GOT3 (cell line): ENCODE data around the gene COG8.
"Not testable (repeated sequence)": the region's sequence is repeated elsewhere in the genome, so short reads cannot be mapped to it uniquely, and the experiment has no call there.

Source experiments
- DNase-seq: peaks from one replicate; lab custom pipeline; 2025; ENCODE audit warnings: mixed read lengths; lab: John Stamatoyannopoulos, UW

Gene COG8

DNA sequence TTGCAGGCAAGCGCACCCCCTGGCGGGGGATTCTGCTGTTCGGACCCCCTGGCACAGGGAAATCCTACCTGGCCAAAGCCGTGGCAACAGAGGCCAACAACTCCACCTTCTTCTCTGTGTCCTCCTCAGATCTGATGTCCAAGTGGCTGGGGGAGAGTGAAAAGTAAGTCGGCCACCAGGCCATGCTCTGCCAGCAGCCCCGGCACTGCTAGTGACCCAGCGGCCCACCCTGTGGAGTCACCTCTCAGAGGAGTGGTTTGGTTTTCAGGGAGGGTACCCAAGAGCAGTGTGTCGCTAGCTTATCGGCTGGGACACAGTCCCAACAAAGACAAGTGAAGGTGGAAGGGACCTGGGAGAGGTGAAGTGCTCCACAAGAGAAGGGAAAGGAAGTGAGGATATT, 20.0 kb downstream of the COG8 start:
- no peak for DNase-seq

DNA sequence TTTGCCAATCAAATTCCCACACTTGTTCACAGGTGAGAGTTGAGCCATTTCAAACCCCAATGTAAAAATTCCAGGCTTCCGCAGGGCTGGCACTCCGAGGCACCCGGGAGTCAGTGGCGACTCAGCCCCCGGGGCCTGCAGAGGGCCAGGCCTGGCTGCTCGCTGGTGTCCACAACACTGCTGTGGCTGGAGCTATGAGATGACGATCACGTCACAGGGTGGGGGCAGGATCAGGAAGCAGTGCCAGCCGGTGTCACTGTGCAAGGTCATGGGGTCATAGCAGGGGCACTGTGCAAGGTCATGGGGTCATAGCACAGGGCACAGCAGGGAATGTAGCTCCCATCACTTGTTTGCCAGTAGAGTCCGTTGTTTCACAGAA, 20.5 kb downstream of the COG8 start:
- no peak for DNase-seq

DNA sequence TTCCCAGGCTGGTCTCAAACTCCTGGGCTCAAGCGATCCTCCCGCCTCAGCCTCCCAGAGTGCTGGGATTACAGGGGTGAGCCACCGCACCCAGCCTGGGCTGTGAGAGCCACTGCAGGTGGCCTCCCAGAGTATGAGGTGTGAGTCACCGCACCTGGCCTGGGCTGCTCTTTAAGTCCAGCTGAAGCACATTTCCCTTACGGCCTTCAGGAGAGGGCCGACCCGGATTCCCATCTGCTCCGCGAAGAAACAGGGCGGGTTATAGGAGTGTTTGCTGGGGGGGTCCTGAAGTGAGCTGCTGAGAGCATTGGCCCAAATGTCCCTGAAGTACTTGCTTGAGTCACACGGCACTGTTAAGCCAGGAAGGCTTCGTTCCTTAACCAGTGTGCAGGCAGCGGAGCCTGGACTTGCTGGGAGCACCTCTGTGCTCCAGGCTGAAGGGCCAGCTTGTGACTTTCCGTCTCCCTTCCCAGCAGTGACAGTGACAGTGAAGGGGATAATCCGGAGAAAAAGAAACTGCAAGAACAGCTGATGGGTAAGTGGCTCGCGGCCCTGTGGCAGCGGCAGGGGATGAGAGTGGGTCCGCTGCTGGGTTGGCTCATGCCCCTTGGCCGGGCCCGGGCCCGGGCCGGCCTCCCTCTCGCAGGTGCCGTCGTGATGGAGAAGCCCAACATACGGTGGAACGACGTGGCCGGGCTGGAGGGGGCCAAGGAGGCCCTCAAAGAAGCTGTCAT, 21.0 kb downstream of the COG8 start:
- no peak for DNase-seq

DNA sequence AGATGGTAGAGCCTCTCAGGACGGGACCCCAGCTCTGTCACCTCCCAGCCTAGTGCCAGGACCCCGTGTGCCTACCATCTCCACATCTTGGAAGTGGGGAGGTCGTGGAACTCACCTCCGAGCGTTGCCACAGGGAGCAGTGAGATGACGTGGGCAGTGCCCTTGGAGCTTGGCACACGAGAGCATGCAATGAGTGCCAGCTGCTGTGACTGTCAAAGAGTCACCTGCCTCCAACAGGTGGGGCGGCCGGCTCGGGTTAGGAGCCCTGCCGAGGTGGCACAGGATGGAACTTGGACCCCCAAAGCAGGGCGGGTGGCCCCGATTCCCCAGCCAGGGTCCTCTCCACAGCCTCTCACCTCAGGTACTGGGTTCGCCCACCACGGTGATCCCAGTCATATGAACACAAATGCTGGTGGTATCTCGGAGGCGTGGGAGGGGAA, 22.7 kb downstream of the COG8 start:
- DNase-seq = no peak

DNA sequence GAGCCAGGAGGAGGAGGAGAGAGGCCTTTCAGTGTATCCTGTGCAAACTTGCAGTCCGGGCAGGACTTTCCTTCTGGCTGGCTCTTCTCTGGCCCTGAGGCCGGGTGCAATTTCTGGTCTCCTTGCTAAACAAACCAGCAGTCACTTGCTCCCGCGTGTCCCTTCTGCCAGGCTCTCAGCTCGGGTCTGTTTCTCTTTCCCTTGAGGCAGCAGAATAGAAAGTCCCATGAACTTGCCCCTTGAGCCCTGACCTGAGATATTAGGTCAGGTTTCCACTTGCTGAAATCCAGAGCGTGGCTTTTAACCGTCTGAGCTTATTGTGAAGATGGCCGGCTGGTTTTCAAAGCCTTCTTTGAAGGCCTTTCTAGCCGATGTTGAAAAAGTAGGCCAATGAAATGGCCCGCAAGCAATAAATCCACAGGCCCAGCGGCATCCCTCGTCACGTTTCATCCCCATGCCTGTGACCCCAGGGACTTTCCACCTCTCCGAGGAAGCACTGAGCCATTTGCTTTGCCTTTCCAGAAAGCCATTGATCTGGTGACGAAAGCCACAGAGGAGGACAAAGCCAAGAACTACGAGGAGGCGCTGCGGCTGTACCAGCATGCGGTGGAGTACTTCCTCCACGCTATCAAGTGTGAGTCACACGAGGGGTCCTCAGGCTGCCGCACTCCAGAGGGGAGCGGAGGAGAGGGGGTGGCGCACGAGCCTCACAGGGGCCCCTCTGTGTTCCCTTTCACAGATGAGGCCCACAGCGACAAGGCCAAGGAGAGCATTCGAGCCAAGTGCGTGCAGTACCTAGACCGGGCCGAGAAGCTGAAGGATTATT, 23.7 kb downstream of the COG8 start:
- no peak for DNase-seq

DNA sequence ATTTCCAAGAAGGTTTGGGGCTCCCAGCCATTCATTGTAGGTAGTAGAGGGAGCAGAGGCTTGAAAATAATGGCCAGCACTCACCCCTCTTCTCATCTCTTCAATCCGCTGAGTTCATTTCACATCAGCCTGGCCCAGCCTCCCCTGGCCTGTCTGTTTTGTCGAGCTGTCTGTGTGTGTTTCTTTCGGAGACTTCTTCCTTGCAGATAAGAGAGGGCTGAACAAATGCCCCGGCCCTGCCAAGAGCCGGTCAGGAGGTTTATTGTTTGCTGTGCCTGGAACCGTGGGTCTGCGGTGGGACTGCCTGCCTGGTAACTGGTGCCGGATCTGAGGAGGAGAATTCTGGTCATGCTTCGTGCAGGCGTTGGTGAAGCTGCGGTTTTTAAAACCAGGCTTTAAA, 24.8 kb downstream of the COG8 start:
- DNase-seq = no peak

DNA sequence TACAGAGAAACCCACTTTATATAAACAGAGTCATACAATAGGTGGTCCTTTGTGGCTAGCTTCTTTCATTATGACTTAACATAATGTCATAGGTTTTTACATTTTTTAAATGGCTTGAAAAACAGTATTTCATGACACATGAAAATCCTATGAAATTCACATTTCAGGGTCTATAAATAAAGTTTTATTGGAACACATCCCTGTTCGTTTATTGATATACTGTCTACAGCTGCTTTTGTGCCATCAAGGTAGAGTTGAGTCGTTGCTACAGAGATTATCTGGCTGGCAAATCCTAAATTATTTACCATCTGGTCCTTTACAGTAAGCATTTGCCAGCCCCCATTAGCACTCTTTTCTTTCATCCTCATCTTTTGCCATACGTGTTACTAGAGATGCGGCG, 25.9 kb downstream of the COG8 start:
- DNase-seq = no peak

DNA sequence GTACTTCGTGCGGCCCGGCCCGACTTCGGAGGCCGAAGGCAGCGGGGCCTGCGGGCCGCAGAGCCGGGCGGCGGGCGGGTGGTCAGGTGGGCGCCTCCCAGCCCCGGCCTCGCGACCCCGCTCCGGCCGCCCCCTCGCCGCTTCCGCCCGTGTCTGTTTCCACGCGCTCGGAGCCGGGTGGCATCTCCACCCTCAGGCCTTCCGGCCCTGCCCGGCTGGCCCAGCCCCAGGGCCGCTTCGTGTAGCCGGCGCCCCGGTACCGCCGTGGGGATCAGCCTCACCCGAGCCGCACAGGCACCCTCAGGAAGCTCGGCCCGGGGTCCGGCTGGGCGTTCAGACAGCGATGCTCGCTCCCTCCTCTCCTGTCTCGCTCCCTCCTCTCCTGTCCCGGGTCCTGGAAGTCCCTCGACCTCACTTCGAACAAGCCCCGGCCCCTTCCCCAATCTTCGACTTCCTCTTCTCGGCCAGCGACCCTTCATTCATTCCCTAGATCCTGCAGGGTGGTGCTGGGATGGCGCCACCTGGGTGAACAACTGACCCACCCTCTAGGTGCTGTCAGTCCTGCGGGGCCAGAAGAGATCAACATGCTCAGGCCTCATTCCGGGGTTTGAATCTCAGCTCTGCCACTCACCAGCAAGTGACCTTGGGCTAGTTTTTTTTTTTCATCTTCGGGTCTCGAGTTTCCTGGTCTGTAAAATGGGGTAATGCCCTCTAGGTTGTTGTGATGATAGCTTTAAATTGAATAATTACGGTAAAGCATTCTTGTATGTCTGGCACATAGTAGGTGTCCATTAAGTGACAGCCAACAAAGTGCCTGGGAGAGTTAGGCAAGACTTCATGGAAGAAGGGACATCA, 27.6 kb downstream of the COG8 start:
- no peak for DNase-seq

DNA sequence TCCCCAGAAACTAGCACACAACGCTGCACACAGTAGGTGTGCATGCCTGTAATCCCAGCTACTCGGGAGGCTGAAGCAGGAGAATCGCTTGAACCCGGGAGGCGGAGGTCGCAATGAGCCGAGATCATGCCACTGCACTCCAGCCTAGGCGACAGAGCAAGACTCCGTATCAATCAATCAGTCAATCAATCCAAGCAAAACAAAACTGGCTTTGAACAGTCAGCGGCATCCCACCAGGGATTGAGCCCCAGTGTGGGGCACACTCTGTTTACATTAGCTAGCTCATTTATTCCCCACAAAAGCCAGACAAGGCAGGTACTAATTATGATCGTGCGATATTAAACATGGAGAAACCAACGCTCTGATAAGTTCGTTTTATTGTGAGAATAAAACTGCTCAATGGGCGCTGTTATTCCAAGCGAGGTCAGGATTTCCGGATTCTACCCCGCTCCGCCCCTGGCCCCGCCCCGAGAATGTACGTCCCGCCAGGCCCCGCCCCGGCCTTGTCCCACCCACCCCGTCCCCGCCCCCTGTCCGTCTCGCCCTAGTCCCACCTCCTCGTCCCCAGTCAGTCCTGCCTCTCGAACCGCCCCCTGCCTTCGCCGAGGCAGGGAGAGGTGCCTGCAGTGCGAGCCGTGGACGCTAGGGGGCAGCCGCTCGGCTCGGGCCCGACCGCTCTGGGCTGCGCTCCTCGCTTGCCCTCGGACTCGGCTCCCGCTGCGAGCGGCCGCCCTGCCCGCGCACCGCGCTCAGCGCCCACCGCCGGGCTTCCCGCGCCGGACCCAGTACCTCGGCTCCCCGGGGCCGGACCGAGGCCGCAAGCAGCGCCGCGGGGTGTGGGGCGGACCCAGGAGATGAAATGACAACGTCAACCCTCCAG, 28.5 kb downstream of the COG8 start, which contains the start of gene VPS4A:
Gene VPS4A (plus strand): TSS at position 698 of the 880 bp plus-strand sequence. CDS start 162 bp downstream, at position 860.
- DNase-seq = peak; percentile 91

DNA sequence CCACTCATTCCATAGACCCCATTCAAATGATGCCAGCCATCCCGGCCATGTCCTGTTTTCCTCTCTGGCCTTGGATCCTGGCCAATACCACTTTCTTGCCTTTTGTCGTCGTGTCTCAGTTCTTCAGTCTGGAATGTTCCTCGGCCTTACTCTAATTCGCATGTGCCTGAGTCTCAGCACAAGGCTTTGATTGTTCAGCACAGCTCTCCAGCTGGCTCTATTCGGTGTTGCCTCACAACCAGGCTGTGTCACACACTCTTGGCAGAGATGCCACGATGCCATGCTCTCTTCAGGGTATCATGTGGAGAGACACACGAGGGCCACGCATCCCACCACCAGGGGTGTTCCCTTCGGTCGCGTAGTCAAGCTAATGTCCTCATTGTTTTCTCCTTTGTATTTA, 30.0 kb downstream of the COG8 start:
- DNase-seq = no peak

DNA sequence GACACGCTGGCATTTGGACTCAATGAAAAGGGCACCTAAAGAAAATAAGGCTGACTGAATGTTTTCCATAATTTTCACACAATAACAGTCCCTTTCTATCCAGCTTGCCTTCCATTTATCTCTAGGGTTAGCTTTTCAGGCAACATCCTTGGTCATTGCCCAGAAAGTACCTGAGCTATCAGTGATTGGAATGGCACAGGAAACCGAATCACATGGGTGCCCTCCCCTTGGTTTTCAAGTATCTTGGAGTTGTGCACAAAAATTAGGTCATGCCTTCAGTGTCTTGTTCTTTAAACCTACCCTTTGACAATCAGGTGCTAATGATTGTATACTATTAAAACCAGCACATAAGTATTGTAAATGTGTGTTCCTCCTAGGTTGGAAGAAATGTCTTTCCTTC, 31.5 kb downstream of the COG8 start:
- DNase-seq = no peak

DNA sequence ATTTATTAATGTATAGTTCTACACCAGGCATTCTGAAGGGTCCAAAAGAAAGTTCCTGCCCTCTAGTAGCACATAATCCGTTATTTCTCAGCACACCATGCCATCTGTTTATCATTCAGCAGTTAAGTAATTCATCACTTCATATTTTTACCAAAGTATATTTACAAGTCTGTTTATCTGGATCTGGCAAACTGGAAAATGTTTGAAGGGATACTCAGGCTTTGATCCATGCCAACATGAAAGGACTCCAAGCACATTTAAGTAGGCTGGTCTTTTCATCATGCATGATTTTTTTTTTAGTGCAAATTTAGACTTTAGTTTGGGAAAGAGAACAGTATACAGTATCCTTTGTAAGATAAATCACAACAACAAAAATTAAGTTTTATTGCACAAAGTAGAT, 32.3 kb downstream of the COG8 start:
- no peak for DNase-seq

DNA sequence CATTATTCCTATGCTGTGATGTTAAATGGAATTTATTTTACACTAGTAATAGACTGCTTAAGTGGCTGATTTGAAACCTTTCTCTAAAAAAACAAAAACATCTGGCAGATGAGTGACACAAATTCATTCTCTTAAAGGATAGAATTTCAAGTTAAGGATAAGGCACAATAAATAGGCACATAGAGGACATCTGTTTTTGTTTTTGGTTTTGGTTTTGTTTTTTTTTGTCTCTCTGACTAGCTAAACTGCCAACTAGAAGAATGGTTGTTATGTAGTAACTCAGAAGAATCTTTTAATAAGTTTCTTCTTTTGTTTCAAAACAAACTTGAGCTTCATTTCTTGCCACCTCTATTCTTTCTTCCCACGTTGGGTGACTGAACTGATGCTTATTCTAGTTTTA, 33.3 kb downstream of the COG8 start:
- no peak for DNase-seq

DNA sequence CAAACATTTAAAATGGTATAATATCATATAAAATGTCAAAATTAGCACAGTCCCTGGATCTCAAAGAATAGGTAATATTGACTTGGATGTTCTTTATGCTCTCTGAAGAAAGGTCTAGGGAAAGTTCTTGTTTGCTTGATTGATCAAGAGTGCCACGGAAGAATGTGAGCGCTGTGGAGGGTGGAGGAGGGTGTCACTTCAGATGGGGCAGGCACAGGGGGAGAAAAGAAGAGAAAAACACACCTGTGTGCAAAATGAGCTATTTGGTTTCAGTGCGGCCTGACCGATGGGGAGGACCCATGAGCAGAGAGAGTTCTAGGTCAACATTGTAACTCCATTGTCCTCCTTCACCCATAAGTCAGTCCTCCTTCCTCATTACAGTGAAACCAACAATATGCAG, 37.1 kb downstream of the COG8 start:
- no peak for DNase-seq

DNA sequence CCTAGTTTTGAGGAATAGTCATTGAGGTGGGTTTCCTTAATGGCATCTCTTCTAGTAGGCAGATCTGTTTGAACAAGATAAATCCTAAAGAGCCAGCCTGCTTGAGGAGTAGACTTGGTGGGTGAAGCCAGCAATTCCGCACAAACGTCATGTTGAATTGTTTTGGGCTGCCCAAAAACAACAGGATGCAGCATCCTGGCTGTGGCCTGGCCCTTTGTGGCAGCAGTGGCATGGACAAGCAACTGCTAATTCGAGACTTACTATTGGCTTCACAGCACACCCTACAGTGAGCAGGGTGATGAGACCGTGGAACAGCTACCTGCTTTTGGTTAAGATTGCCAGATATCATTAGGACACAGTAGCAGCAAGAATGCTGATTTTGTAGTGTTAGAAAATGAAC, 37.5 kb downstream of the COG8 start:
- DNase-seq = no peak

DNA sequence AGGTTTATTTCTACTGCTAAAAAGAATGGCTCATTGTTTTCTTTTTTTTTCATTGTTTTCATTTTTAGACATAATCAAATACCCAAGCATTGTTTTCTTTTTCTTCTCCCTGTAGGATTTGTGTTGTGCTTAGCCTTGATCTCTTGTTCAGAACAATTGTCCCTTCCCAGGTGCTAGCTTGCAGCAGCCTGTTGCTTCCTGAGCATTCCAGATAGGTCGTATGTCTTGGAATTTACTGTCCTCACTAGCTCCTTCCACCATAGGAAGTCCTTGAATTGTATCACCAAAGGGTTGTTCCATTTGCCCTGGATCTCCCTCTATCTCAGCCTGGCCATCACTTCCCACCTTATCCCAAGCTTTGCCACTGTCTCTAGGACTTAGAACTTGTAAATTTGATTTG, 38.2 kb downstream of the COG8 start:
- no peak for DNase-seq

DNA sequence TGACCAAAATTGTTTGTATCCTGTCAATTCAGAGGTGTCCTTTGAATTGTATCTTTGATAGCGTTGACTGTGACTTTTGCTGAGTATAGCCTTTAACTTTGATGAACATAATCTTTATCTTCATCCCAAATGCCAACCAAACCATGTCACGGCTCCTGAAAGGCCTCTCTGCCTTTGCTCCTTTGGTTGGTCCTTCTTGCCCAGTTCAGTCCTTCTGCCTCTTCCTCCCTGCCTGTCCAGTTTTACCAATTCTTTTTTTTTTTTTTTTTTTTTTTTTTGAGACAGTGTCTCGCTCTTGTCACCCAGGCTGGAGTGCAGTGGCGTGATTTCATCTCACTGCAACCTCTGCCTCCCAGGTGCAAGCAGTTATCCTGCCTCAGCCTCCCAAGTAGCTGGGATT, 41.1 kb downstream of the COG8 start:
- DNase-seq = no peak

DNA sequence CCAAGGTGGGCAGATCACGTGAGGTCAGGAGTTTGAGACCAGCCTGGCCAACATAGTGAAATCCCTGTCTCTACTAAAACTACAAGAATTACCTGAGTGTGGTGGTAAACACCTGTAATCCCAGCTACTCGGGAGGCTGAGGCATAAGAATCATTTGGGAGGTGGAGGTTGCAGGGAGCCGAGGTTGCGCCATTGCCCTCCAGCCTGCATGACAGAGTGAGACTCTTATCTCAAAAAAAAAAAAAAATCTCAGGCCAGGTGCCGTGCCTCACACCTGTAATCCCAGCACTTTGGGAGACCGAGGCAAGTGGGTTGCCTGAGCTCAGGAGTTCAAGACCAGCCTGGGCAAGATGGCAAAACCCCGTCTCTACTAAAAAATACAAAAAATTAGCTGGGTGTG, 42.6 kb downstream of the COG8 start:
- DNase-seq = not testable (repeated sequence)

DNA sequence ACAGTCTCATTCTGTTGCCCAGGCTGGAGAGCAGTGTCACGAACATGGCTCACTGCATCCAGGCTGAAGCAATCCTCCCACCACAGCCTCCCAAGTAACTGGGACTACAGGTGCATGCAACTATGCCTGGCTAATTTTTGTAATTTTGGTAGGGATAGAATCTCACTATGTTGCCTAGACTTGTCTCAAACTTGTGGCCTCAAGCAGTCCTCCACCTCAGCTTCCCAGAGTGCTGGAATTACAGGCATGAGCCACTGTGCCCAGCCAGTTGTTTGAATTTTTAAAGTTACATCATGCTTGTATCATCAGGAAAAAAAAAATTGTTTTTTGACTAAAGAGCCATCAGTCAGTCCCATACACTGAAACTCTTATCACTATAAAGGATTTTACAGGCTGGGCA, 45.3 kb downstream of the COG8 start:
- DNase-seq = no peak

DNA sequence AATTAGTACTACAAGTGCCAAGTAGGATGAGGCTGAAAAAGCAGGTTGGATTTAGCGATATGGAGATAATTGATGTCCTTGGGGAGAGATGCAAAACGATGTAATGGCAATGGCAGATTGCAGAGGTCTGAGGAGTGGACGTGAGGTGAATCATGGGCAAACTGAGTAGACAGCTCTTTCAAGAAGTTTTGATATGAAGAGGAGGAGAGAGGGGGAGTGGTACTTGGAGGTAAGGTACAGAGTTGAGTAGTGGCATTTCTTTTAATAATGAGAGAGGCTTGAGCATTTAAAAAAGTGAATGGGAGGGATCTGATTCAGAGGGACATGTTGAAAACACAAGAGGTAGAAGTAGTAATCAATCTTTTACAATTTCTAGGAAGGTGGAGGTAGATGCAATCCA, 46.0 kb downstream of the COG8 start:
- DNase-seq = no peak

DNA sequence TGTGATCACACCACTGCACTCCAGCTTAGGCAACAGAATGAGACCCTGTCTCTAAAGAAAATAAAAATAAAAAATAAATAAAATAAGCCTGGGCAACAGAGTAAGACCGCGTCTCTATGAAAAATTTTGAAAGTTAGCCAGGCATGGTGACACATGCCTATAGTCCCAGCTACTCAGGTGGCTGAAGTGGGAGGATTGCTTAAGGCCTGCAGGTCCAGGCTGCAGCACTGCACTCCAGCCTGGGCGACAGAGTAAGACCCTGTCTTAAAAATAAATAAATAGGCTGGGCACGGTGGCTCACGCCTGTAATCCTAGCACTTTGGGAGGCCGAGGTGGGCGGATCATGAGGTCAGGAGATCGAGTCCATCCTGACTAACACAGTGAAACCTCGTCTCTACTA, 47.7 kb downstream of the COG8 start:
- not testable (repeated sequence) for DNase-seq
